PFSK-1 (cell line): ENCODE results near the gene RPS19BP1.

Experiments
- FOXP2 ChIP-seq: optimal IDR thresholded peaks from 2 replicates; pipeline ENCODE3; 2011; ENCODE audit warnings: borderline replicate concordance, control low read depth, inconsistent platforms; ENCODE audit not compliant: insufficient read depth; ENCODE audit errors: extremely low read length, extremely low read depth
- SIN3A ChIP-seq: IDR thresholded peaks from 2 replicates; pipeline ENCODE4 v1.6.1; 2012; ENCODE audit warnings: mild to moderate bottlenecking, low read length, moderate library complexity, borderline replicate concordance; ENCODE audit not compliant: insufficient read depth
- TF ChIP-seq, protein P1 (sequence below), 2 experiments: IDR thresholded peaks; 2 replicates each; pipeline versions ENCODE4 v1.6.1 to v1.8.0; 2011 to 2012; ENCODE audit warnings: low read depth in 2 of 2, low read length in 2 of 2, control low read depth in 1 of 2, inconsistent platforms in 1 of 2, mild to moderate bottlenecking in 1 of 2, moderate library complexity in 1 of 2; ENCODE audit not compliant: insufficient read depth in 1 of 2

DNA sequence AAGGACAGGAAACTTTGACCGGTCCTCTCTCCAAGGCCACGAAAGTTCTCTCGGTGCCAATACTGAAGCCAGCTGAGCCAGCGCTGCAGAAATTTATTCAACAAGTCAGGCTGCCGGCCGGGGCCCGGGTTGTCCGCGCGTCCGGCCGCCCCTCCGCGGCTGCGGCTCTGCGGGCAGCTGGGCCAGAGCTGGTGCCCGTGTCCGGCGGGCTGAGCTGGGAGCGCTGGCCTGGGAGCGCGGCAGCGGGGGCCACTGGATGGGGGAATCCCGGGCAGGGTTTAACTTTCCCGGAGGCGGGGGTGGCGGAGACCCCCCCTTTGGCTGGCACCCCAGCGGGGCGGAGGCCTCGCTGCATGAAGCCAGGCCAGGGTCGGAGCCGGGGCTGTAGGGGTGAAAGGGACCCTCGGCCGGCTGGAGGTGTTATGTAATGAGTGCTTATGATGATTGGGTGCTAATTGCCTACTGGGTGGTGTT, 25.7 kb upstream of the RPS19BP1 start:
- no peak for TF ChIP-seq SIN3A
- TF ChIP-seq FOXP2 = no peak
- TF ChIP-seq, protein P1, sequence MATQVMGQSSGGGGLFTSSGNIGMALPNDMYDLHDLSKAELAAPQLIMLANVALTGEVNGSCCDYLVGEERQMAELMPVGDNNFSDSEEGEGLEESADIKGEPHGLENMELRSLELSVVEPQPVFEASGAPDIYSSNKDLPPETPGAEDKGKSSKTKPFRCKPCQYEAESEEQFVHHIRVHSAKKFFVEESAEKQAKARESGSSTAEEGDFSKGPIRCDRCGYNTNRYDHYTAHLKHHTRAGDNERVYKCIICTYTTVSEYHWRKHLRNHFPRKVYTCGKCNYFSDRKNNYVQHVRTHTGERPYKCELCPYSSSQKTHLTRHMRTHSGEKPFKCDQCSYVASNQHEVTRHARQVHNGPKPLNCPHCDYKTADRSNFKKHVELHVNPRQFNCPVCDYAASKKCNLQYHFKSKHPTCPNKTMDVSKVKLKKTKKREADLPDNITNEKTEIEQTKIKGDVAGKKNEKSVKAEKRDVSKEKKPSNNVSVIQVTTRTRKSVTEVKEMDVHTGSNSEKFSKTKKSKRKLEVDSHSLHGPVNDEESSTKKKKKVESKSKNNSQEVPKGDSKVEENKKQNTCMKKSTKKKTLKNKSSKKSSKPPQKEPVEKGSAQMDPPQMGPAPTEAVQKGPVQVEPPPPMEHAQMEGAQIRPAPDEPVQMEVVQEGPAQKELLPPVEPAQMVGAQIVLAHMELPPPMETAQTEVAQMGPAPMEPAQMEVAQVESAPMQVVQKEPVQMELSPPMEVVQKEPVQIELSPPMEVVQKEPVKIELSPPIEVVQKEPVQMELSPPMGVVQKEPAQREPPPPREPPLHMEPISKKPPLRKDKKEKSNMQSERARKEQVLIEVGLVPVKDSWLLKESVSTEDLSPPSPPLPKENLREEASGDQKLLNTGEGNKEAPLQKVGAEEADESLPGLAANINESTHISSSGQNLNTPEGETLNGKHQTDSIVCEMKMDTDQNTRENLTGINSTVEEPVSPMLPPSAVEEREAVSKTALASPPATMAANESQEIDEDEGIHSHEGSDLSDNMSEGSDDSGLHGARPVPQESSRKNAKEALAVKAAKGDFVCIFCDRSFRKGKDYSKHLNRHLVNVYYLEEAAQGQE (IDR thresholded peaks at IDR 0.05; ENCODE audit: insufficient read depth in 1 of 2, low read depth in 2 of 2, low read length in 2 of 2) = no peak
